Measurements from ENCODE around the gene TBC1D14.

DNA sequence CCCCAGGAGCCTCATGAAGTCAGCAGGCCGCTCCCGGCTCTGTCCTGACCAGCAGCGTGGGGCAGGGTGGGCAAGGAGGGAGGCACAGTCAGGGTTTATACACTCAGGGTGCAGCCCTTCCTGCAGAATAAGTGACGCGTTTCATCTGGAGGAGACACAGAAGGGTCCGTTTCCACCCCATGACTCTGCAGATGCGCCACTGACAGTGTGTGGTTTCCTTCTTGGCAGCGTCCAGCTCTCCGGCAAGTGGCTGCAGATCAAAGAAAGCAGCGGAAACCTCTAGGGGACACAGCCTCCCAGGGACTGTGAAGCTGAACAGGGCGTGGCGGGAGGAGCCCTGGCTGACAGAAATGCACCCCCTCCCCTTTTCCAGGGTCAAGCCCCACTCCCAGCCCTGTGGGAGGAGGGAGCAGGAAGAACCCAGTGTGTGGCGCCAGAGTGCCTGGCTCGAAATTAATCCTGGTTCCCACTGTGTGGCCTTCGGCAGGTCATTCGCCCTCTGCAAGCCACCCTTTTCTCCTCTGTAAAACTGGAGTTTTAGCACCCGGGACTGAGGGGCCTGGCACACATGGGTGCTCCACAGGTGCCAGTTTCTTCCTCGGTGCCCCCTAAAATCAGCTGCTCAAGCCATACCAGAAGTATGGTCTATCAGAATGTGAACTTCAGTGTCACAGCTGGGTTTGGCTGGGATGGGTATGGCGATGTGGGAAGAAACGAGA is 17.3 kb upstream of the TBC1D14 start:
- TF ChIP-seq CBX8 (IDR thresholded peaks at IDR 0.05; ENCODE audit: borderline replicate concordance, low read depth, low read length) (no peak), POLR2AphosphoS5 (IDR thresholded peaks at IDR 0.05; ENCODE audit: low read depth, low read length) (no peak), POLR2A (IDR thresholded peaks at IDR 0.05; ENCODE audit: control extremely low read depth in 1 of 2, low read depth in 2 of 2, low read length in 2 of 2) (no peak)
